Natural killer cell (primary cell): ENCODE measurements around the gene C10orf71. TPM values are rescaled to one million over a fixed set of nuclear protein-coding genes. Genes with fewer than 3 reads are reported as not detected.
A peak's percentile ranks its signal among the peaks of the same experiment; 100 is the strongest.

ENCODE experiments used
- ATAC-seq, 3 donors: fragments of 150-1000 bp in 2 of 3; fragments of 200-7000 bp in 1 of 3; cut with Tn5 transposase; 1 replicate in 1 of 3; 2 replicates in 2 of 3; pipeline ENCODE4 v1.10.0; 2021; ENCODE audit warnings: mild to moderate bottlenecking in 2 of 3, moderate library complexity in 2 of 3
- DNase-seq, 2 donors: peaks; one replicate each; pipeline versions ENCODE4 v3.0.0 to v3.0.0-alpha.2; 2013 to 2021; ENCODE audit warnings: mixed read lengths in 1 of 2
- H3K27ac ChIP-seq: one replicate; pipeline ENCODE4 v1.5.1; 2013; ENCODE audit warnings: mild to moderate bottlenecking, low read length
- H3K27me3 ChIP-seq: one replicate; pipeline ENCODE4 v1.6.1; 2013; ENCODE audit warnings: low read length; ENCODE audit not compliant: control insufficient read depth, insufficient read depth
- H3K36me3 ChIP-seq: one replicate; pipeline ENCODE4 v1.6.1; 2013; ENCODE audit warnings: low read length; ENCODE audit not compliant: control insufficient read depth, insufficient read depth
- H3K4me1 ChIP-seq: one replicate; pipeline ENCODE4 v1.6.1; 2013; ENCODE audit warnings: low read length; ENCODE audit not compliant: control insufficient read depth, insufficient read depth
- H3K4me3 ChIP-seq: one replicate; pipeline ENCODE4 v1.5.1; 2013; ENCODE audit warnings: low read length
- H3K9me3 ChIP-seq: one replicate; pipeline ENCODE4 v1.6.1; 2013; ENCODE audit warnings: low read length; ENCODE audit not compliant: control insufficient read depth, insufficient read depth
- H3K27ac Mint-ChIP-seq, 2 donors: one replicate each; pipeline ENCODE4 v1.8.0; 2022; ENCODE audit warnings: mild to moderate bottlenecking in 2 of 2, mixed read lengths in 2 of 2, moderate library complexity in 1 of 2
- H3K27me3 Mint-ChIP-seq, 2 donors: one replicate each; pipeline ENCODE4 v1.8.0; 2022; ENCODE audit warnings: low read depth in 2 of 2, mixed read lengths in 2 of 2
- H3K36me3 Mint-ChIP-seq: one replicate; pipeline ENCODE4 v1.8.0; 2022; ENCODE audit warnings: mixed read lengths
- H3K4me1 Mint-ChIP-seq, 2 donors: one replicate each; pipeline ENCODE4 v1.8.0; 2022; ENCODE audit warnings: mixed read lengths in 2 of 2
- H3K4me3 Mint-ChIP-seq: one replicate; pipeline ENCODE4 v1.8.0; 2022; ENCODE audit warnings: mild to moderate bottlenecking, moderate library complexity, mixed read lengths
- H3K9me3 Mint-ChIP-seq, 2 donors: one replicate each; pipeline ENCODE4 v1.8.0; 2022; ENCODE audit warnings: mixed read lengths in 2 of 2
- WGBS: methylation state at CpG from one replicate; pipeline ENCODE4 v1.1.7; 2013; ENCODE audit warnings: missing lambda C conversion rate; ENCODE audit not compliant: insufficient coverage; 5-methylcytosine and 5-hydroxymethylcytosine counted together
- intact Hi-C: fragments of 100-400 bp; cut with micrococcal nuclease; formaldehyde crosslinking; loops from one replicate; pipeline ENCODE4 v1.14.2; 2022
- total RNA-seq, 4 donors: library from RNA; stranded (reverse); fragments of 120-200 nt in 1 of 4; gene quantifications; one replicate each; pipeline versions ENCODE4 v1.2.3 to v1.2.4, GENCODE V29; 2013 to 2022
- TF ChIP-seq, protein P1 (sequence below): fragments of 200-600 bp; IDR thresholded peaks from one replicate; pipeline ENCODE4 v1.8.0; 2022; ENCODE audit warnings: antibody characterized with exemption

Gene C10orf71
- total RNA-seq, 3 donors from 2014 or later (not counting 1 experiment from before 2014, with no cell fraction given): not detected

DNA sequence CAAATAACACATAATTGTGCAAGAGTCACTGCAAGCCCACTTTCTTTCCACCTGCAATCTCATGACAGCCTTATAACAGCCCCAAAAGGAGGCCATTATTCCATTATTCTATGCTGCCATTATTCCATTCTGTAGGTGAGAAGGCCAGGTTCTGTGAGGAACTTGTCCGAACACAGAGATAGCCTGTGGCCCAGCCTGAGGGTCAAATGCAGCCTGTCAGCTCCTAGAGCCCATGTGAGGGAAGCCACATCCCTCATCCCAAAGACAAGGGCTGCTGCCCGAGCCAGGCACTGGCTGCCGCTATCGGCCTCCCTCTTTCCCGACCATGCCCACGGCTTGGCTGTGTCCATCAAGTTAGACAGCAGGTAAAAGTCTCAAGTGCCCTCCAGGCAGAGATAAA, 24.1 kb upstream of the C10orf71 start:
- Mint-ChIP-seq H3K27me3 (no peaks in the 10 kb centered on the region), H3K9me3 (no peaks in the 10 kb centered on the region), H3K4me1 (peaks cover 32 to 43% of the 10 kb centered on the region in 2 donors), H3K27ac (no peak overlapping the region), H3K36me3 (no peaks in the 10 kb centered on the region), H3K4me3 (no peak overlapping the region)
- Histone ChIP-seq H3K4me3 (no peak overlapping the region), H3K27ac (no peak overlapping the region), H3K4me1 (peaks cover 44% of the 10 kb centered on the region), H3K36me3 (no peaks in the 10 kb centered on the region), H3K27me3 (no peaks in the 10 kb centered on the region), H3K9me3 (no peaks in the 10 kb centered on the region)
- ATAC-seq: no peak
- TF ChIP-seq, protein P1, sequence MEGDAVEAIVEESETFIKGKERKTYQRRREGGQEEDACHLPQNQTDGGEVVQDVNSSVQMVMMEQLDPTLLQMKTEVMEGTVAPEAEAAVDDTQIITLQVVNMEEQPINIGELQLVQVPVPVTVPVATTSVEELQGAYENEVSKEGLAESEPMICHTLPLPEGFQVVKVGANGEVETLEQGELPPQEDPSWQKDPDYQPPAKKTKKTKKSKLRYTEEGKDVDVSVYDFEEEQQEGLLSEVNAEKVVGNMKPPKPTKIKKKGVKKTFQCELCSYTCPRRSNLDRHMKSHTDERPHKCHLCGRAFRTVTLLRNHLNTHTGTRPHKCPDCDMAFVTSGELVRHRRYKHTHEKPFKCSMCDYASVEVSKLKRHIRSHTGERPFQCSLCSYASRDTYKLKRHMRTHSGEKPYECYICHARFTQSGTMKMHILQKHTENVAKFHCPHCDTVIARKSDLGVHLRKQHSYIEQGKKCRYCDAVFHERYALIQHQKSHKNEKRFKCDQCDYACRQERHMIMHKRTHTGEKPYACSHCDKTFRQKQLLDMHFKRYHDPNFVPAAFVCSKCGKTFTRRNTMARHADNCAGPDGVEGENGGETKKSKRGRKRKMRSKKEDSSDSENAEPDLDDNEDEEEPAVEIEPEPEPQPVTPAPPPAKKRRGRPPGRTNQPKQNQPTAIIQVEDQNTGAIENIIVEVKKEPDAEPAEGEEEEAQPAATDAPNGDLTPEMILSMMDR: no peak
- DNase-seq: no peak
- intact Hi-C loops: loop anchor here (5.0 kb wide), 1 partner anchor 88 kb away; the partner anchor contains the start of gene TMEM273
- 93% methylated on average over 6 of the region's 6 CpGs for WGBS

DNA sequence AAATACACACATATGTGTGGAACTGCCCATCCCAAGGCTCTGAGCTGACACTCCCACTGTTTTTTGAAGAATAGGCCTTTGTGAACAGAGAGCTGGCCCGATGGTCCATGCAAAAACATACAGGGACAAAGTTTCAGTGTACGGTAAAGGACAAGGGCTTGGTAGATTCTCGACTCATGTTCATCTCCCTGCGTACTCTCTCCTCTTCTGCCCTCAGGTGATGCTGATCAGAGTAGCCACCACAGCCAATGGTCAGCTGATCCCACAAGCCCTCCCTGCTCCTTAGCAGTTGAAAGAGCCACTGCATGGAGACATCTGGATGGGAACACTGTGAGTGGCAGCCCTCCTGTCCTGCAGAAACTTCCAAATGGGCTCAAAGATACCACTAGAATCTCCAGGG, 23.1 kb upstream of the C10orf71 start:
- TF ChIP-seq, protein P1: no peak
- no peak overlapping the region for H3K4me3 Mint-ChIP-seq
- H3K36me3 Mint-ChIP-seq: no peaks in the 10 kb centered on the region
- Histone ChIP-seq H3K36me3 (no peaks in the 10 kb centered on the region), H3K4me1 (peaks cover 46% of the 10 kb centered on the region), H3K27me3 (no peaks in the 10 kb centered on the region), H3K4me3 (no peak overlapping the region), H3K27ac (no peak overlapping the region), H3K9me3 (no peaks in the 10 kb centered on the region)
- H3K9me3 Mint-ChIP-seq: no peaks in the 10 kb centered on the region
- DNase-seq (no peak), ATAC-seq (no peak)
- no peak overlapping the region for H3K27ac Mint-ChIP-seq
- intact Hi-C loops: no loop called here
- H3K27me3 Mint-ChIP-seq: no peaks in the 10 kb centered on the region
- WGBS: 96% methylated on average over 4 of the region's 4 CpGs
- H3K4me1 Mint-ChIP-seq: peaks cover 38 to 43% of the 10 kb centered on the region in 2 donors

DNA sequence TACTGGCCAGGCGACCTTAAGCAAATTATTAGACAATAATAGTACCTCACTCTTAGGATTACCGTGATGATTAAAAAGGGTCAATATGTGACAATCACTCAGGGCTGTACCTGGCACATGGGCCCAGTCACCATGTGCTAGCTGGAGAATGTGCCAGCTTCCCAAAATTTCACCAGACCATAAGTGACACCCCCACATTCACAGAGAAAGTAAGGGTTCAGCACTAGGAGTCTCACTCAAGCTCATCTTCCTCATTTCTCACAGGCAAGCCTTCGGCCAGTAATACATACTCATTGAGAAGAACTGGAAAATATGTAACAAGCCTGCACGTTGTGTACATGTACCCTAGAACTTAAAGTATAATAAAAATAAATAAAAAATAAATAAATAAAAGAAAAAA, 22.4 kb upstream of the C10orf71 start:
- Histone ChIP-seq H3K27ac (no peak overlapping the region), H3K4me3 (no peak overlapping the region), H3K27me3 (no peaks in the 10 kb centered on the region), H3K9me3 (no peaks in the 10 kb centered on the region), H3K36me3 (no peaks in the 10 kb centered on the region), H3K4me1 (peaks cover 43% of the 10 kb centered on the region)
- no peak overlapping the region for H3K27ac Mint-ChIP-seq
- H3K36me3 Mint-ChIP-seq: no peaks in the 10 kb centered on the region
- TF ChIP-seq, protein P1: no peak
- WGBS: 83% methylated on average over 3 of the region's 4 CpGs
- H3K9me3 Mint-ChIP-seq: no peaks in the 10 kb centered on the region
- DNase-seq (no peak), ATAC-seq (no peak)
- no peaks in the 10 kb centered on the region for H3K27me3 Mint-ChIP-seq
- H3K4me3 Mint-ChIP-seq: no peak overlapping the region
- intact Hi-C loops: no loop called here
- H3K4me1 Mint-ChIP-seq: peaks cover 37 to 41% of the 10 kb centered on the region in 2 donors

DNA sequence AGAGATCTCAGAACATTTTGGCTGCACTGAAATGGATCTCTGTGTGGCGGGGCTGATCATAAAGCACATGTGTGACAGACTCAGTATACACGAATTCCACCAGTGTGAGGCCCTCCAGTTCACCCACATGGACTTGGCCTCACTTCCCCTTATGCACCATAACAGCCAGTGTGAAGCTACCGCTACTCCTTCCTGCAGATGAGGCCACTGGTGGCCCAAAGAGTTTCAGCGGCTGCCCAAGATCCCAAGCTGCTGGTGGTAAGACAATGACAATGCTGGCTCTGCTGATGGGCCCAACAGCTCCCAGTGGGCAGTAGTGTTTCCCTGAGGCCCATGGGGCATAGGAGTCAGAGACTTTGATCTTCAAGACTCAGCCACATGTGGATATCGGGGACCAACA, 21.0 kb upstream of the C10orf71 start:
- H3K4me1 Mint-ChIP-seq: peaks cover 24 to 27% of the 10 kb centered on the region in 2 donors
- WGBS: 76% methylated on average over 4 of the region's 5 CpGs
- Histone ChIP-seq H3K36me3 (no peaks in the 10 kb centered on the region), H3K9me3 (no peaks in the 10 kb centered on the region), H3K4me3 (no peak overlapping the region), H3K27me3 (no peaks in the 10 kb centered on the region), H3K4me1 (peaks cover 29% of the 10 kb centered on the region), H3K27ac (no peak overlapping the region)
- no peaks in the 10 kb centered on the region for H3K36me3 Mint-ChIP-seq
- ATAC-seq: no peak
- H3K9me3 Mint-ChIP-seq: no peaks in the 10 kb centered on the region
- H3K4me3 Mint-ChIP-seq: no peak overlapping the region
- H3K27ac Mint-ChIP-seq: no peak overlapping the region
- no peaks in the 10 kb centered on the region for H3K27me3 Mint-ChIP-seq
- TF ChIP-seq, protein P1: no peak
- peak in 1 of 2 donors; percentile 4 for DNase-seq
- intact Hi-C loops: no loop called here
